ENCODE measurements around the gene CLCN4.

DNA sequence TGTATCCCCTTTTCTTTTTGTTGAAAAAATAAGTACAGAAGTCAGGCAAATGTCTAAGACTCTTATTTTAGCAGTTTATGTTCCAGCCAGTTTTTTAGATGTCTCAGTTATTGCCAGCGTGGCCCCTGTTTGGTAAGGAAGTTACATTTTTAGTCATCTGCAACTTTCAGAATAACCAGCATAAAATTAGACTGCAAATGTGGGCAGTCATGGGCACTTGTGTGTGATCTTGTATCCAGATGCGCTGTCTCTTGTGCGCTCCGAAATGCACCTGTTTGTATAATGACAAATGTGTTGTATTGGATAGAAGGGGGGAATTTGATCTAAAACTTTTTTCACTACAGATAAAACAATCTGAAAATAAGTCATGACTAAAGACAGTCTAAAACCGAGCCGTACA, 44.3 kb upstream of the CLCN4 start:
- TF ChIP-seq, protein P1, sequence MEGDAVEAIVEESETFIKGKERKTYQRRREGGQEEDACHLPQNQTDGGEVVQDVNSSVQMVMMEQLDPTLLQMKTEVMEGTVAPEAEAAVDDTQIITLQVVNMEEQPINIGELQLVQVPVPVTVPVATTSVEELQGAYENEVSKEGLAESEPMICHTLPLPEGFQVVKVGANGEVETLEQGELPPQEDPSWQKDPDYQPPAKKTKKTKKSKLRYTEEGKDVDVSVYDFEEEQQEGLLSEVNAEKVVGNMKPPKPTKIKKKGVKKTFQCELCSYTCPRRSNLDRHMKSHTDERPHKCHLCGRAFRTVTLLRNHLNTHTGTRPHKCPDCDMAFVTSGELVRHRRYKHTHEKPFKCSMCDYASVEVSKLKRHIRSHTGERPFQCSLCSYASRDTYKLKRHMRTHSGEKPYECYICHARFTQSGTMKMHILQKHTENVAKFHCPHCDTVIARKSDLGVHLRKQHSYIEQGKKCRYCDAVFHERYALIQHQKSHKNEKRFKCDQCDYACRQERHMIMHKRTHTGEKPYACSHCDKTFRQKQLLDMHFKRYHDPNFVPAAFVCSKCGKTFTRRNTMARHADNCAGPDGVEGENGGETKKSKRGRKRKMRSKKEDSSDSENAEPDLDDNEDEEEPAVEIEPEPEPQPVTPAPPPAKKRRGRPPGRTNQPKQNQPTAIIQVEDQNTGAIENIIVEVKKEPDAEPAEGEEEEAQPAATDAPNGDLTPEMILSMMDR (IDR thresholded peaks at IDR 0.05) = no peak
- no peak for TF ChIP-seq POLR2A (IDR thresholded peaks at IDR 0.05)
